Measurements from ENCODE around the gene FOXD1. TPM values are rescaled to one million over a fixed set of nuclear protein-coding genes. Genes with fewer than 3 reads are reported as not detected.

The FOXD1 gene
- total RNA-seq, 1 experiment from 2014 or later, result 50.9 TPM

DNA sequence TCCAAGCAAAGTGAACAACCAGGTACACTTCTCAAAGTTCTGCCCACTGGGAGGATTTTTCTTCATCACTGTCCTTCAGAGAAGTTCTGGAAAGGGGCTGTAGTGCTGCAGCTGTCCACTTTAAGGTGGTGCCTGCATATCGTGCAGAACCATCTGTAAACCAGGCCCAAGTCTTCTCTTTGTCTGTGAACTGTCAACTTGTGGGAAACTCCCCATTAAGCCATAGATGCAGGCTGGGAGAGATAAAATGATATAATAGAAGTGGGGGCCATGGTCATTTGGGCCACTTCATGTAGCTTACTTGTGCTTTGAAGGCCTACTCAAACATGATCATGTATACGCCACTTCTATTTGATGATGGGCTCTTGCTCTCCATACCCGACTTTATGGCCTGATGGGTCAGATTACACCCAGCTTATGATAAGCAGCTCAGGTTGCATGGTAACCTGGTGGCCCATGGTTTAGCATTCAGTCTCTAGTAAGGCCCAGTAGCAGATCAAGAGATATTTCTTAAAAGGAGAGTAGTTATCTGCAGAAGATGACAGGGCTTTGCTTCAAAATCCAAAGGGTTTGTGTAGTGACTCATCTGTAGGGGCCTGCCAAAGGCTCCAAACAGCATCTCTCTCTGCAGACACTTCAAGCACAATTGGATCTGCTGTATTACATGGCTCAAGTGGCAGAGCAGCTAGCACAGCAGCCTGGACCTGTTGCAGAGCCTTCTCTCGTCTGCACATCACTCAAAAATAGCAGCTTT, 34.0 kb upstream of the FOXD1 start:
- no TSS peak for BruUV-seq (replicated peaks)
- Mint-ChIP-seq H3K4me3 (ENCODE audit: unreplicated experiment) (no peak overlapping the region), H3K4me1 (ENCODE audit: insufficient read depth, unreplicated experiment) (no peaks in the 10 kb centered on the region), H3K36me3 (ENCODE audit: insufficient read depth, unreplicated experiment) (no peaks in the 10 kb centered on the region), H3K27me3 (ENCODE audit: insufficient read depth, unreplicated experiment) (no peaks in the 10 kb centered on the region), H3K27ac (ENCODE audit: low read depth, unreplicated experiment) (no peak overlapping the region), H3K9me3 (ENCODE audit: unreplicated experiment) (no peaks in the 10 kb centered on the region)
- intact Hi-C loops (cut with micrococcal nuclease), result no loop called here
- POLR2A ChIA-PET, result interaction anchor here (0.7 kb wide), 1 partner anchor 16 kb away, joined by 4 read pairs; no protein-coding TSS in a partner anchor
- TF ChIP-seq, protein P1, sequence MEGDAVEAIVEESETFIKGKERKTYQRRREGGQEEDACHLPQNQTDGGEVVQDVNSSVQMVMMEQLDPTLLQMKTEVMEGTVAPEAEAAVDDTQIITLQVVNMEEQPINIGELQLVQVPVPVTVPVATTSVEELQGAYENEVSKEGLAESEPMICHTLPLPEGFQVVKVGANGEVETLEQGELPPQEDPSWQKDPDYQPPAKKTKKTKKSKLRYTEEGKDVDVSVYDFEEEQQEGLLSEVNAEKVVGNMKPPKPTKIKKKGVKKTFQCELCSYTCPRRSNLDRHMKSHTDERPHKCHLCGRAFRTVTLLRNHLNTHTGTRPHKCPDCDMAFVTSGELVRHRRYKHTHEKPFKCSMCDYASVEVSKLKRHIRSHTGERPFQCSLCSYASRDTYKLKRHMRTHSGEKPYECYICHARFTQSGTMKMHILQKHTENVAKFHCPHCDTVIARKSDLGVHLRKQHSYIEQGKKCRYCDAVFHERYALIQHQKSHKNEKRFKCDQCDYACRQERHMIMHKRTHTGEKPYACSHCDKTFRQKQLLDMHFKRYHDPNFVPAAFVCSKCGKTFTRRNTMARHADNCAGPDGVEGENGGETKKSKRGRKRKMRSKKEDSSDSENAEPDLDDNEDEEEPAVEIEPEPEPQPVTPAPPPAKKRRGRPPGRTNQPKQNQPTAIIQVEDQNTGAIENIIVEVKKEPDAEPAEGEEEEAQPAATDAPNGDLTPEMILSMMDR (IDR thresholded peaks at IDR 0.05; ENCODE audit: unreplicated experiment), result no peak
- CTCF ChIA-PET, result interaction anchor here (0.7 kb wide), 1 partner anchor 18 kb away, joined by 3 read pairs; no protein-coding TSS in a partner anchor
- no peak for DNase-seq (ENCODE audit: unreplicated experiment)

DNA sequence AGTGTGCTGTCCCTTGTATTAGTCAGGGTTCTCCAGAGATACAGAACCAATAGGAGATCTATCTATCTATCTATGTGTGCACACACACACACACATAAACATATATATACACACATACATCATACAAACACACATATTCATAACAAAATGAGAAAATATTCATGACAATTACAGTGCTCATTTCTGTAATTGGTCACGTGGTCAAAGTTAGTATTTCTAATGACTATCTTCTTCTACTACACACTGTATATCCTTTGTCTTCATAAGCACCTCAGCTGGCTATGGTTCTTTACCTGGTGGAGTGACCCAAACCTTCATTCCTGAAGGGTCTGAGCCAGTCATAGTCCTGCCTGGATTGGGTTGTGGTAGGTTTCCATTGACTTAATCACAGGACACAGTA, 31.9 kb upstream of the FOXD1 start:
- ChIA-PET POLR2A (interaction anchor here (1.1 to 1.2 kb wide), 2 partner anchors 18 to 61 kb away, joined by 3 to 5 read pairs; partner anchors contain the start of gene BTF3), CTCF (interaction anchor here (0.9 to 1.9 kb wide), 3 partner anchors 16 to 256 kb away, joined by 4 to 5 read pairs (median 4); no protein-coding TSS in a partner anchor)
- H3K4me3 Mint-ChIP-seq (ENCODE audit: unreplicated experiment), result no peak overlapping the region
- H3K36me3 Mint-ChIP-seq (ENCODE audit: insufficient read depth, unreplicated experiment), result no peaks in the 10 kb centered on the region
- intact Hi-C loops (cut with micrococcal nuclease), result no loop called here
- no peaks in the 10 kb centered on the region for H3K9me3 Mint-ChIP-seq (ENCODE audit: unreplicated experiment)
- H3K4me1 Mint-ChIP-seq (ENCODE audit: insufficient read depth, unreplicated experiment), result no peaks in the 10 kb centered on the region
- BruUV-seq (replicated peaks), result no TSS peak
- no peak for DNase-seq (ENCODE audit: unreplicated experiment)
- H3K27ac Mint-ChIP-seq (ENCODE audit: low read depth, unreplicated experiment), result no peak overlapping the region
- TF ChIP-seq, protein P1 (IDR thresholded peaks at IDR 0.05; ENCODE audit: unreplicated experiment), result no peak
- H3K27me3 Mint-ChIP-seq (ENCODE audit: insufficient read depth, unreplicated experiment), result no peaks in the 10 kb centered on the region

DNA sequence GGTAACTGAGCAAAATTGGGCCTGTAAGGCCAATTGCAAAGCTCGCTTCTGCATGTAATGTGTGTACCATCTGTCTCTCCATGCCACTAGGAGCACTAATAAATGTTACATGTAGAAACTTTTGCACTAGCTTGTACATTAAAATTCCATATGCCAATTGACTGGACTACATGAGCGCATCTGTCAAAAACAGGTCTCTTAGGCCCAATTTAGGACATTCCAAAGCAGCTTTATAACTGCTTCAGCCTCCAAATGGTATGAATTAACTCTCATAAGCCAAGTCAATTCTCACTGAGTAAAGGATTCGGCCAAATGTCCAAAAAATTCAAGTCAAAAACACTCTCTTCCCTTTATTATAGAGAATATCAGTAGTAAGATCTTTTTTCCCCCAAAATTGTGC, 23.5 kb upstream of the FOXD1 start:
- no TSS peak for BruUV-seq (replicated peaks)
- Mint-ChIP-seq H3K4me3 (ENCODE audit: unreplicated experiment) (no peak overlapping the region), H3K27me3 (ENCODE audit: insufficient read depth, unreplicated experiment) (no peaks in the 10 kb centered on the region), H3K36me3 (ENCODE audit: insufficient read depth, unreplicated experiment) (no peaks in the 10 kb centered on the region), H3K27ac (ENCODE audit: low read depth, unreplicated experiment) (no peak overlapping the region), H3K4me1 (ENCODE audit: insufficient read depth, unreplicated experiment) (no peaks in the 10 kb centered on the region), H3K9me3 (ENCODE audit: unreplicated experiment) (peaks cover 7% of the 10 kb centered on the region)
- ChIA-PET POLR2A (interaction anchor here (1.2 kb wide), 1 partner anchor 21 kb away, joined by 3 read pairs; no protein-coding TSS in a partner anchor), CTCF (interaction anchor here (0.7 to 0.9 kb wide), 3 partner anchors 14 to 51 kb away, joined by 3 read pairs; no protein-coding TSS in a partner anchor)
- TF ChIP-seq, protein P1 (IDR thresholded peaks at IDR 0.05; ENCODE audit: unreplicated experiment), result no peak
- no peak for DNase-seq (ENCODE audit: unreplicated experiment)
- intact Hi-C loops (cut with micrococcal nuclease), result no loop called here

DNA sequence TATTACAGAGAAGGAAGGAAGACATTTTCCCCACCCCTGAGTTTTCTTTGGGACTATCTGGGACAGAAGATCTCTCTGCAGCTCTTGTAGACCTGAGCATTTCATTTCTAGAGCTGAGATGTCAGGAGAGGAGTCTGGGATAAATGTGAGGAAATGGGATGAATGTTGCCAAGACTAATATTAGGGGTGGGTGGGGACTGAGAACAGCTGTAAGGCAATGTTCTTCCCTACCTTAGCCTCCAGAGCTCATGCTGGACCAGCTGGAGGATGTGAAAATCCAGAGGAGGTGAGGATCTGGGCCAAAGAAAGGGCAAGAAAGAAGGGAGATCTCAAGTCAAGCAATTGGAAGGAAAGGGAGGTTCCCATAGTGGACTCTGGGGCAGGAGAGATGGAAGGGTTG, 23.1 kb upstream of the FOXD1 start:
- H3K36me3 Mint-ChIP-seq (ENCODE audit: insufficient read depth, unreplicated experiment), result no peaks in the 10 kb centered on the region
- TF ChIP-seq, protein P1 (IDR thresholded peaks at IDR 0.05; ENCODE audit: unreplicated experiment), result no peak
- POLR2A ChIA-PET, result no interaction called here
- H3K27me3 Mint-ChIP-seq (ENCODE audit: insufficient read depth, unreplicated experiment), result no peaks in the 10 kb centered on the region
- peaks cover 7% of the 10 kb centered on the region for H3K9me3 Mint-ChIP-seq (ENCODE audit: unreplicated experiment)
- no peak overlapping the region for H3K27ac Mint-ChIP-seq (ENCODE audit: low read depth, unreplicated experiment)
- intact Hi-C loops (cut with micrococcal nuclease), result no loop called here
- no peak overlapping the region for H3K4me3 Mint-ChIP-seq (ENCODE audit: unreplicated experiment)
- CTCF ChIA-PET, result interaction anchor here (0.7 to 1.0 kb wide), 4 partner anchors 13 to 51 kb away, joined by 3 read pairs; no protein-coding TSS in a partner anchor
- no TSS peak for BruUV-seq (replicated peaks)
- H3K4me1 Mint-ChIP-seq (ENCODE audit: insufficient read depth, unreplicated experiment), result no peaks in the 10 kb centered on the region
- no peak for DNase-seq (ENCODE audit: unreplicated experiment)
